ENCODE measurements around the gene TARS2.

TARS2 gene

DNA sequence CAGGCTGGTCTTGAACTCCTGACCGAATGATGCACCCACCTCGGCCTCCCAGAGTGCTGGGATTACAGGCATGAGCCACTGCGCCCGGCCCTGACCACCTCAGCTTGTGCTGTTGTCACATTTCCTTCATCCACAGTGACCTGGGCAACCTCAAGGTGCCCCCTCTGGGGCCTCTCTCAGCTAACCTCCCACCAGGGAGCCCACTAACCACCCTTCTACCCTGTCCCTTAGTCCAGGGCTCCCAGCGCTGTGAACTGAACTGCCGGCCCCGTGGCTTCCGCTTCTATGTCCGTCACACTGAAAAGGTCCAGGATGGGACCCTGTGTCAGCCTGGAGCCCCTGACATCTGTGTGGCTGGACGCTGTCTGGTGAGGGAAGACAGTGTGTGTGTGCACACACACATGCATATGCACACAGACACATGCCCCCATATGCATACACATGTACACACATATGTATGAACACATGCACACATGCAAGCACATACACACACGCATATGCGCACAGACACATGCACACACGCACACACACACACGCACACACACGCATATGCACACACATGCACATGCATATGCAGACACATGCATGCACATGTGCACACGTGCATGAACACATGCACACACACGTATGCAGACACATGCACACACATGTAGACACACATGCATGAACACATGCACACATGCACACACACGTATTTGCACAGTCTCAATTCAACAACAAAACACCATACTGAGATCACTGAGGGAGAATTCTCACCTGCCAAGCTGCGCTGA is 68.2 kb downstream of the TARS2 start:
- no peak for DNase-seq (ENCODE audit: low spot score)

DNA sequence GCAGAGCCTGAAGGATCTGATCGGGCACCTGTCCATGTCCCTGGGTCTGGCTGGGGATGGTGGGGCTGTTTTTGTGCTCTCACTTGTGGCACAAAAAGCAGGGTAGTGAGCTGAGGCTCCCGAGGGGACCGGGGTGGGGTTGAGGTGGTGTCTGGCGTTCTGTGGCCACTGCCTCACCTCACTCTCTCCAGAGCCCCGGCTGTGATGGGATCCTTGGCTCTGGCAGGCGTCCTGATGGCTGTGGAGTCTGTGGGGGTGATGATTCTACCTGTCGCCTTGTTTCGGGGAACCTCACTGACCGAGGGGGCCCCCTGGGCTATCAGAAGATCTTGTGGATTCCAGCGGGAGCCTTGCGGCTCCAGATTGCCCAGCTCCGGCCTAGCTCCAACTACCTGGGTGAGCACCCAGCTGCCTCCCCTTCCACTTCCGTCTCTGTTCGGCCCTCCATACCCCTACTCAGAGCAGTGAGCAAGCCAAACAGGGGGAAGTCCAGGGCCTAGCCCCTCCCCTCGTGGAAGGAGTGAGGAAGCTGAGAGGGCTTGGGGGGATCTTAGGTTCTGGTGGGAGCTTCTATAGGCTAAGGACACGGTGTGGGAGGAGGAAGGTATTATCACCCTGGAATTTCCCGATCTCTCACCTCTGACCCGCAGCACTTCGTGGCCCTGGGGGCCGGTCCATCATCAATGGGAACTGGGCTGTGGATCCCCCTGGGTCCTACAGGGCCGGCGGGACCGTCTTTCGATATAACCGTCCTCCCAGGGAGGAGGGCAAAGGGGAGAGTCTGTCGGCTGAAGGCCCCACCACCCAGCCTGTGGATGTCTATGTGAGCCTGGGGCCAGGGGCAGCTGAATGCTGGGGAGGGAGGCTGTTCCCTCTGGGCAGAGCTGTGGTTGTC is 69.0 kb downstream of the TARS2 start:
- DNase-seq (ENCODE audit: low spot score), result no peak

DNA sequence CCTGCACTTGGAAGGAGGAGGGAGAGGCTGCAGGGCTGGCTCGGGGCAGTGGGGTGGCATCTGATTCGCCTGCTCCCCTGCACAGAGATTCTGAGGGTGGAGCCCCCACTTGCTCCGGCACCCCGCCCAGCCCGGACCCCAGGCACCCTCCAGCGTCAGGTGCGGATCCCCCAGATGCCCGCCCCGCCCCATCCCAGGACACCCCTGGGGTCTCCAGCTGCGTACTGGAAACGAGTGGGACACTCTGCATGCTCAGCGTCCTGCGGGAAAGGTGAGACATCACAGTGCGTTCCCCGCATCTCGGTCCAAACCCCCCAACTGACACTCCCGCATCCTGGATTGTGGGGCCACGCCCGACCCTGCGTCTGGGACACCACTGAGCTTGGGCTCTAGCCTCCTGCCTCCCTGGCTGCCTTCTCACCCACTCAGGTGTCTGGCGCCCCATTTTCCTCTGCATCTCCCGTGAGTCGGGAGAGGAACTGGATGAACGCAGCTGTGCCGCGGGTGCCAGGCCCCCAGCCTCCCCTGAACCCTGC is 69.9 kb downstream of the TARS2 start:
- no peak for DNase-seq (ENCODE audit: low spot score)
